ENCODE results near the gene PSMD2.

PSMD2 gene

DNA sequence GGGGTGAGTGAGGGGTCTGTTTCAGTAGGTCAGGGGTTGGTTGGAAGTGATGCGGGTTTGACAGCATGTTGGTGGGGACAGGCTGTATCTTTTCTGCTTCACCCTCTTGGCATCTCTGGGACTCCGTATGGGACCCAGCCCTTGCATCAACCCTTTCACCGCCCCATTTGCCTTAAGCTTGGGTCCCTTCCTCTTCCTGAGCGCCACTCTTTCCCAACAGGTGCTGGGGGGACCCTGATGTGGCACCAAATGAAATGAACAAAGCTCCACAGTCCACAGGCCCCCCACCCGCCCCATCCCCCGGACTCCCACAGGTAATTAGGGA lies 16.5 kb downstream of the PSMD2 start:
- in situ Hi-C loops (cut with MboI; ENCODE audit: low sequenced_read_pairs), result no loop called here

DNA sequence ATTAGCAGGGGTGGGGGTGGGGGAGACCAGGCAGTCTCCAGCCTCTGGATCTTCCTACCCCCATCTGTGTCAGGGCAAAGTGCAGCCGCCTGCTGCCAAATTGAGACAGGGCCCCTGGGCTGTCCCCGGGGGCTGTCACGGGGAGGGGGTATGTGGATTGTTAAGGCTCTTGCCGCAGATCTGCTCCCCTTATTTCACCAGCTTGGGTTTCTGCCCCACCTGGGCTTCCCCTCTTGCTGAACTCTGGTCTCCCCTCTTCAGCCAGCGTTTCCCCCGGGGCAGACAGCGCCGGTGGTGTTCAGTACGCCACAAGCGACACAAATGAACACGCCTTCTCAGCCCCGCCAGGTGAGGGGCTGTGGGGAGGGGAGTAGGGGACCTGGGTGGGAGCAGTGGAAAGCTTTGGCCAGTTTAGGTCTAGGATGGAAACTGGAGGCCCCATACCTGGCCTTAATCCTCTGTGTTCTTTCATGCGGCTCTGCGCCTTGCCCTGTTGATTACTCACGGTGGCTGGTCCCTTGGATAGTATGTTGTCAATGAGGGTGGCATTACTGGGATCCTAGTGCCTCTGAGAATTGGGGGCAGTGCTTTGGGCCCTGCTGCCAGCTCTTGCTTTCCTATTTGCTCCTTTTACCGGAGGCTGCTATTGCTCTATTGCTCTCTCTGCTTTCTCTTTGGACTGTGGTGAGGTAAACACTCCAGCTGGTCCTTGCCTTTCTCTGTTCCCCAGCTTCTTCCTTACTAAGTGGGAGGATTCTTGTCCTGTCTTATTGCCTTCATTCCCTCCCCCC lies 17.0 kb downstream of the PSMD2 start:
- in situ Hi-C loops (cut with MboI; ENCODE audit: low sequenced_read_pairs), result no loop called here

GRCh38 chr3:184316792-184317191 lies 17.8 kb downstream of the PSMD2 start:
- in situ Hi-C loops (cut with MboI; ENCODE audit: low sequenced_read_pairs), result no loop called here

GRCh38 chr3:184317201-184317600 lies 18.2 kb downstream of the PSMD2 start:
- in situ Hi-C loops (cut with MboI; ENCODE audit: low sequenced_read_pairs), result no loop called here

GRCh38 chr3:184320104-184320445 lies 21.0 kb downstream of the PSMD2 start:
- in situ Hi-C loops (cut with MboI; ENCODE audit: low sequenced_read_pairs), result no loop called here

GRCh38 chr3:184321666-184322065 lies 22.6 kb downstream of the PSMD2 start:
- in situ Hi-C loops (cut with MboI; ENCODE audit: low sequenced_read_pairs), result no loop called here

DNA sequence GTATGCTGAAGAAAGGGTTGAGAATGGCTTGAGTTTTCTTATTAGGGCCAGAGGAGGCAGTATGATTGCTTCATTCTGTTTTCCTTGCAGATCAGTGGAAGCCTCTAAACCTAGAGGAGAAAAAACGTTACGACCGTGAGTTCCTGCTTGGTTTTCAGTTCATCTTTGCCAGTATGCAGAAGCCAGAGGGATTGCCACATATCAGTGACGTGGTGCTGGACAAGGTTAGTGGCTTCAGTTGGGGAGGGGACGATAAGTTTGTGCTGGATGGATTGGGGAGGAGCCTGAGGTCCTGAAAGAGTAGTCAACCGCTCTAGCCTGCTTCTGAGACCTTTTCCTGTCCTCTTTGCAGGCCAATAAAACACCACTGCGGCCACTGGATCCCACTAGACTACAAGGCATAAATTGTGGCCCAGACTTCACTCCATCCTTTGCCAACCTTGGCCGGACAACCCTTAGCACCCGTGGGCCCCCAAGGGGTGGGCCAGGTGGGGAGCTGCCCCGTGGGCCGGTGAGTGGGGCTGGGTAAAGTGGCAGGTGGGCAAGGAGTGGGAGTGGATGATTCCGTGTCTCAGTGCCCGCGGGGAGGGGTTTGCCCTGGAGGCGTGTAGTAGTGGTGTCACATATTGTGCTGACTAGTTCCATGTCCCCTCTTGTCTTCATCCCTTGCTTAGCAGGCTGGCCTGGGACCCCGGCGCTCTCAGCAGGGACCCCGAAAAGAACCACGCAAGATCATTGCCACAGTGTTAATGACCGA lies 23.9 kb downstream of the PSMD2 start:
- in situ Hi-C loops (cut with MboI; ENCODE audit: low sequenced_read_pairs), result no loop called here

GRCh38 chr3:184323696-184324095 lies 24.7 kb downstream of the PSMD2 start:
- in situ Hi-C loops (cut with MboI; ENCODE audit: low sequenced_read_pairs), result no loop called here

- in situ Hi-C loops (cut with MboI; ENCODE audit: low sequenced_read_pairs), result no loop called here
Measured at GRCh38 chr3:184325269-184325668, 26.2 kb downstream of the PSMD2 start.

- in situ Hi-C loops (cut with MboI; ENCODE audit: low sequenced_read_pairs), result no loop called here
Measured at GRCh38 chr3:184325715-184326369, 26.8 kb downstream of the PSMD2 start.

- in situ Hi-C loops (cut with MboI; ENCODE audit: low sequenced_read_pairs), result no loop called here
Measured at GRCh38 chr3:184327171-184327570, 28.1 kb downstream of the PSMD2 start.

- in situ Hi-C loops (cut with MboI; ENCODE audit: low sequenced_read_pairs), result no loop called here
Measured at GRCh38 chr3:184328516-184328915, 29.5 kb downstream of the PSMD2 start.

GRCh38 chr3:184332370-184333090 lies 33.5 kb downstream of the PSMD2 start:
- in situ Hi-C loops (cut with MboI; ENCODE audit: low sequenced_read_pairs), result no loop called here

GRCh38 chr3:184333190-184333589 lies 34.1 kb downstream of the PSMD2 start:
- in situ Hi-C loops (cut with MboI; ENCODE audit: low sequenced_read_pairs), result no loop called here

DNA sequence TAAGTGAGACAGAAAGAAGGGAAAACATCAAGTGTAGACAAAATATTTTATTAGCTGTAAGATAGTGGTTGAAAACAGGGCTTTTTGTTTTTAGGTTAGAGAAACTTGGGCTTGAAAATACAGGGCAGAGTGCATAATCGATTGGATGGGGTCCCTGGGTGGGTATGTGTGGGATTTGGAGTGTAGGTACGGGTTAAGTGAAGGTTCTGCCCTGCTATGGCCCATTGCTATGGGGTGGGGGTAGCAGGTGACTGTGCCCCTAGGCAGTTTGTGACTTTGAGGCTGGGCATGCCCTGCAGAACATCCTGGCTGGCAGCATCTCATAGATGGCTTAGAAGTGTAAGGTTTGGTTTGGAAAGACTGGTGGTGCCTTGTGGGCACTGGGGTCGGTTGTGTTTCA lies 34.7 kb downstream of the PSMD2 start:
- in situ Hi-C loops (cut with MboI; ENCODE audit: low sequenced_read_pairs), result no loop called here

DNA sequence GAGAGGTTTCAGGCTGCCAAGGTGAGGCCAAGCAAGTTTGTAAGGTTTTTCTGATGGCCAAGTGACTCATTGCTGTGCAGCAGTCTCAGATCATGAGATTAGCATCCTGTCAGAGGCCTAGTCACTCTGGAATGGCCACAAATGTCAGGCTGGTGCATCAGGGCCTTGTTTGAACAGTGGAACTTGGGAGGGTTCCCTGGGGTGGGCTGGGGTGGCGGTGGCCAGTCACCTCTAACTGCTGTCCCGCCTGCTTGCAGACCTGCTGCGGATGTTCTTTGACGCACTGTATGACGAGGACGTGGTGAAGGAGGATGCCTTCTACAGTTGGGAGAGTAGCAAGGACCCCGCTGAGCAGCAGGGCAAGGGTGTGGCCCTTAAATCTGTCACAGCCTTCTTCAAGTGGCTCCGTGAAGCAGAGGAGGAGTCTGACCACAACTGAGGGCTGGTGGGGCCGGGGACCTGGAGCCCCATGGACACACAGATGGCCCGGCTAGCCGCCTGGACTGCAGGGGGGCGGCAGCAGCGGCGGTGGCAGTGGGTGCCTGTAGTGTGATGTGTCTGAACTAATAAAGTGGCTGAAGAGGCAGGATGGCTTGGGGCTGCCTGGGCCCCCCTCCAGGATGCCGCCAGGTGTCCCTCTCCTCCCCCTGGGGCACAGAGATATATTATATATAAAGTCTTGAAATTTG lies 35.6 kb downstream of the PSMD2 start:
- in situ Hi-C loops (cut with MboI; ENCODE audit: low sequenced_read_pairs), result no loop called here

DNA sequence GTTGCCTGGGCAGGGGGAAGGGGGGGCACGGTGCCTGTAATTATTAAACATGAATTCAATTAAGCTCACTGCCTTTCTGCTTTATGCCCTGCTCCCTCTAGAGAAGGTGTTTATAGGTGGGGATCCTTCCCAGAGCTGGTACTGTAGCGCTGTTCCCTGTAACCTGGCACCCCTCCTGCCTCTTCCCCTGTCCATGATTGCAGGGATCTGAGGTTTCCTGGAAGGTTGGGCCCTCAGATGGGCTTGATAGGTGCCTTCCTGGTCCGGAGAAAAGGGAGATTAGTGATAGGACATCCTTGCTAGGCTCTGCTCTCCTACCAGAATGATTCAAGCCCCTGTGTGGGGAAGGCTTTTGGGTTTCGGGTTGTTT lies 36.2 kb downstream of the PSMD2 start:
- in situ Hi-C loops (cut with MboI; ENCODE audit: low sequenced_read_pairs), result no loop called here

- in situ Hi-C loops (cut with MboI; ENCODE audit: low sequenced_read_pairs), result no loop called here
Measured at GRCh38 chr3:184335661-184336546, 36.9 kb downstream of the PSMD2 start.

- in situ Hi-C loops (cut with MboI; ENCODE audit: low sequenced_read_pairs), result no loop called here
Measured at GRCh38 chr3:184336547-184337398, 37.7 kb downstream of the PSMD2 start.

All from HL-60/S4 treated with retinoic acid at 250 ng/mL for 4 days and 3 days (cell line).